DMS53 treated with DMSO at 0.1 percent for 48 hours (cell line): ENCODE results near the gene KRTAP4-7.
"Not testable (repeated sequence)": the region's sequence is repeated elsewhere in the genome, so short reads cannot be mapped to it uniquely, and the experiment has no call there.

ENCODE experiments used
- DNase-seq: peaks from one replicate; lab custom pipeline; 2025; ENCODE audit not compliant: unreplicated experiment; lab: John Stamatoyannopoulos, UW

Gene KRTAP4-7

DNA sequence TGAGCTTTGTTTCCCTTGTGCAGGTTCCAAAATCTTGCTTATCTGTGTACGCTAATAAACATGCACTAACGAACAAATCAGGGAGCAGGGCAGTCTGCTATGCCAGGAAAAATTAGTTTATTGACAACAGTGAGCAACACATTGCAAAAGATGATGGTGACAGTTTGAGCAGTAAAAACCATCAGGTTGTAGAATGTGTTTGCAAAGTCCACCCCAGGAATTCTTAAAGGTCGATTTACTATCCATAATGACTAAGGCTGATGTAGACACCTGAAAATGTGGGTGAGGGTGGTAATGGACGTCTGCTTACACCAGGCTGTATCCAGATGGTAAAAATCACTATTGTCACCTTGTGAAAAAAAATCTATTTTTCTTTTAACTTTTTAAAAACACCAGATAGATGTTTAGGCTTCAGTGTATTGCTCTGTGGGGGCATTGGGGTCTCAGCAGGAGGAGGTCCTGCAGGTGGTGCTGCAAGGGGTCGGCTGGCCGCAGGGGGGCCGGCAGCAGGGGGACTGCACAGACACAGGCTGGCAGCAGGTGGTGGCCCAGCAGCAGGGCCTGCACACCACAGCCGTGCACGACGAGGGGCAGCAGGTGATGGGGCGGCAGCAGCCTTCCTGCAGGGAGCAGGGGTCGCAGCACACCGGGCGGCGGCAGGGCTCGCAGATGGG lies 18.8 kb upstream of the KRTAP4-7 start:
- not testable (repeated sequence) for DNase-seq

DNA sequence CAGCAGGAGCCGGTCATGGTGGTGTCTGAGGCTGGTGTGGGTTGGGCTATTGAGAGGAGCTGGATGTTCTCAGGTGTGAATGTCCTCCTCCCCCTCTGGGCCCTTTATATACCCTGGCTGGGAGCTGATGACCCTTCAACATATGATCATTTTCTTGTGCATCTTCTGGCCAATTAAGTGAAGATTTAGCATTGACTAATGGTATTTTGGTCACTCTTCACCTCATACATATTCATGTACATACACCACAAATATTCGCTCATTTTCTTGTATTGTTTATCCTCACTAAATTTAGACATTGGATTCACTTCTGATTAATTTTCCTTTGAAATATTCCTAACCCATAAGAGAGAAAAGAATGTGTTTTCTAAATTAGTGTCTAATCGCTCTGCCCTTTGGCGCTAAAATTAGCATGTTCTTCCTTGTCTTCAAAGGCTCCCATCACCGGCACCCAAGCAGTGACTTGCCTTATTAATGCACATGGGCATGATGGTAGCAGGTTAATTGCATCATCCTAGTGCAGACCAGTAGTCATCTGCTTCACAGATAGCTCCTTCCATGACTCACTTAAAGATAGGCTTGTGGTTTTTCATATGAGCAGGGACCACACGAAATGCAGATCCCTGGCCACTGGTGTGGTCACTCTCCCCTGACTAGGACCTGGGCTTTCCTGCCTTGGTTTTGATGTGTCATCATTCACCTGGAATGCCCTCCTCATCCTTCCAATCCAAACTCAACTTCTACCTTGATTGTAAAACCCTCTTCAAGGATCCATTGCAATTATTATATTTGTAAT lies 17.9 kb upstream of the KRTAP4-7 start, which contains the start of gene KRTAP2-4:
Gene KRTAP2-4 (minus strand): TSS at position 51 of the 796 bp plus-strand sequence. CDS start 34 bp downstream, at position 17.
- no peak for DNase-seq

DNA sequence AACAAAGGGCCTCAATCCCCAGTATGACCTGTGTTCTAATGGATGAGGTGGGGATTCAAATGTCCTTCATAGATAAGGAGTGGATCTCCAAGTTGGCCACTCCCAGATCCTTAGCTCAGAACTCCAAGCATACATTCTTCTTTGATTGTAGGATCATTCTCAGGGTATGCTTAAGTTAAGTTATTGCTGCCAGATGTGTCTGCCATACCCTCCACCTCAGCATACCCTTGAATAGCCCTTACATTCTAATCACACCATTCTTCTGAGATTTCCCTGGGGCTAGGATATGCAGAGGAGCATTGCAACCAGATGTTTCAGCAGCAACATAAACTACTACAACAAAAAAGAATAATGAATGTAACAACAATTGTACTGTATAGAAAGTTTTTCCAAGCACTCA lies 16.7 kb upstream of the KRTAP4-7 start:
- DNase-seq, result no peak

DNA sequence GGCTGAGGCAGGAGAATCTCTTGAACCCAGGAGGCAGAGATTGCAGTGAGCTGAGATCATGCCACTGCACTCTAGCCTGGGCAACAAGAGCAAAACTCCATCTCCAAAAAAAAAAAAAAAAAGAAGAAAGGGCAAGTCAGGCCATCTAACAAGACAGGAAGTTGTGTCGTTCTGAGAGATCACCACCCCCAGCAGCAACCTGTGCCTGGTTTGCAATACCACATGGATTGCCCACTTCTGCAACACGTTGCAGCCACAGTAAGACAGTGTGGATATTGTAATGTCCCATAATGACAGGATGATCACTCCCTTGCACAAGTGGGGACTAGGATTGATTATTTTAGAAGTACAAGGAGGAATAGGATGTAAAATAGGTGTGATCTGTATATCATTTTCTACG lies 14.9 kb upstream of the KRTAP4-7 start:
- no peak for DNase-seq

DNA sequence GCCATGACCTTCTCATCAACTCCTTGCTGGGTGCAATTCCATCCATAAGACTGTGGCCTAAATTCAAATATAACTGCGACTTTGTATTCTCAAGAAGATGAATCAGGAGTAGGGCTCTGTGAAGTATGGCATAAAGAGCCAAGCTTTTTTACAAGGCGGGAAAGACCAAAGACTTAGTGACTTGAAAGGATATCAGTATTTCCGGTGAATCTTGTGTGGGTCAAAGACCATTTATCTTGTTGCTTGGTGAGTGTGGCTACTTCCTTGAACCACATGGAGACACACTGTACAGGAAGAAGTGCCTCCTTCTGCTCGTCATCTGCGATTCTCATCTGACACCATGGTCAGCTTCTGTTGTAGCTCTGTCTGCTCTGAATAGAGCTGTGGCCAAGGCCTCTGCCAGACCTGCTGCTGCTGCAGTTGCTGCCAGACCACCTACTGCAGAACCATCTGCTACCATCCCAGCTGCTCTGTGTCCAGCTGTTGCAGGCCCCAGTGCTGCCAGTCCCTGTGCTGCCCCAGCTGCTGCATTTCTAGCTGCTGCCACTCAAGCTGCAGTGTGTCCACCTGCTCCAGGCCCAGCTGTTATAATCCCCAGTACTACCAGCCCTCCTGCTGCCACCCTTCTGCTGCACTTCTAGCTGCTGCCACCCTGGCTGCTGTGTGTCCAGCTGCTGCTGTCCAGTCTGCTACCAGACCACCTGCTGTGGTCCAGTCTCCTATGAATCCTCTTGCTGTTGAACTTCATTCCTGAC lies 12.2 kb upstream of the KRTAP4-7 start:
- DNase-seq, result peak; percentile 6

DNA sequence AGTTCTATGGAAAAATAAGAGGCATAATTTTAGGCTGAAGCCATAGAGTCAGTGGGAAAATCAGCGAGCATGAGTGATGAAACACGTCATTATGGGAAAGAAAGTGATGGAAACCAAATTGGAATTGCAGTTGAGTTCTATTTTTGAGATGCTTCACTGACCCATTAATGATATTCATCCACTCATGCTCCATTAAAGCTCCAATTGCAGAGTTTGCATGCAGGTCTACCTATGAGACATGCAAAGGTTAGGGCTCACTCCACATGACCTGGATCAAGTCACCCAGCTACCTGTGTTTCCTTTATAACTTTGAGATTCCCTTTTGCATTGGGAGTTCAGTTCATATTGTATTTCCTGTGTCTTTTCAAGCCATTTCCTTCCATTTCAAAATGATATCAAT lies 10.3 kb upstream of the KRTAP4-7 start:
- DNase-seq, result no peak

DNA sequence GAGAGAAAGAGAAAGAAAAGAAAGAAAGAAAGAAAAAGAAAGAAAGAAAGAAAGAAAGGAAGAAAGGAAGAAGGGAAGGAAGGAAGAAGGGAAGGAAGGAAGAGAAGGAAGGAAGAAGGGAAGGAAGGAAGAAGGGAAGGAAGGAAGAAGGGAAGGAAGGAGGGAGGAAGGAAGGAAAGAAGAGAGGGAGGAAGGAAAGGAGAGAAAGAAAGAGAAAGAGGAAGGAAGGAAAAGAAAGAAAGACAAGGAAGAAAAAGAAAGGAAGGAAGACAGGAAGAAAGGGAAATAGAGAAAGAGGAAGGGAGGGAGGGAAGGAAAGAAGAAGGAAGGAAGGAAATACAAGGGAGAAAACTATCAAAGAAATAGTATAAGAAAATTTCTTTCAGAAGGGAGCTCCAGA lies 7.2 kb upstream of the KRTAP4-7 start:
- no peak for DNase-seq

DNA sequence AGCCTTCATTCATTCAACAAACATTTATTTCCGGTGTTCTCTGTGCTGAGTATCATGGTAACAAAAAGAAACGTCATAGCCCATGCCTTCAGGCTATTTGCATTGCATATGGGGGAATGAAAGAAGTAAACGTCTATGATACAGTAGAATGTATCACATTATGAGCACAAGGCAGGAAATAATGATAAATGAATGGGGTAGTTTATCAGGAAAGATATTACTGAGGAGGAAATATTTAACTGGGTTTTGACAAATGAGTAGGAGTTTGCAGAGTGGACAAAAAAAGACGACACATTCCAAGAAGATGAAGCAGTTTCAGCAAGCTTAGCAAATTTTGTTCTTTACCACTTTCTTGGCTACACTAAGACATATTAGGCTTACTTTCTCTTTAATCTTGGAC lies 1.3 kb upstream of the KRTAP4-7 start:
- no peak for DNase-seq

DNA sequence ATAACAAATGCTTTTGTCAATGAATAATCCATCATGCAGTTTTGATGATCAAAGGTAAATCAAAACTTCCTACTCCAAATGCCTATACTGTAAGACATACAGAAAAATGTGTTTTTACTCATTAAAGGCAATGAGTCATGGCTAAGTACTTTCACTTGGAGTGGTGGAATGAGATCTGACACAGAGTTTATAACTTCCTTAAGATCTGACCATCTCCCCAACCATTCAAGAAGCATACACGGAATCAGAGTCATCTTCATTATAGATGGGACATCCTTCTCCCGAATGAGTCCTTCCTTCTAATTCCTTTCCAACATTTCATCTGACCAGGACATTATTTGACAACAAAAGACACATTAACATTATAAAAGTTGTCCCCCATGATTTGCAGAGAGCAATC lies 523 bp upstream of the KRTAP4-7 start:
- DNase-seq, result not testable (repeated sequence)

DNA sequence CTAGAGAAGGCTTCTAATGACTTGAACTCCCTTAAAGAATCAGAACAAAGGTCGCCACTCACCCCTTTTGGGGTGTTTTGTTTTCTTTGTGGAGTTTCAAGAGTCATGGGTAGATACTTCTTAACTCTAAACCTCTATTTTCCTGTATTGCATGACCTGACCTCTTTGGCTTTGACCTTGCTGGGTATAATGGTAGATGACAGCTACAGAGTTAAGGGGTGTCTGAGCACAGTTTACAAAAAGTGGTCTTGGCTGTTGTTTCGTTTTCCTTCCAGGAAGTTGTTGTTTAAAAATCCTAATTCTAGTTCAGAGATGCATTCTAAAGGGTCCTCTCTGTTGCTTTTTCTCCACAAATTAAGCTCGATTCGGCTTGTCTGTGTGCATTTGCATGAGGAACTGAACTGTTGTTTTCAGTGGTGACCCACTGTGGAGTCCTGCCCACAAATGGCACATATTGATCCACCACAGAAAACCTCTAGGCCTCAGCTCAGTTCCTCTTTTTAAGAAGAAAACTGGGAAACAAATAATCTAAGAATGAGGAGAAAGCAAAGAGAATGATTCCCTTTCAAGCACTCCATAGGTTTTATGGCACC lies 4.9 kb downstream of the KRTAP4-7 start:
- DNase-seq, result not testable (repeated sequence)

DNA sequence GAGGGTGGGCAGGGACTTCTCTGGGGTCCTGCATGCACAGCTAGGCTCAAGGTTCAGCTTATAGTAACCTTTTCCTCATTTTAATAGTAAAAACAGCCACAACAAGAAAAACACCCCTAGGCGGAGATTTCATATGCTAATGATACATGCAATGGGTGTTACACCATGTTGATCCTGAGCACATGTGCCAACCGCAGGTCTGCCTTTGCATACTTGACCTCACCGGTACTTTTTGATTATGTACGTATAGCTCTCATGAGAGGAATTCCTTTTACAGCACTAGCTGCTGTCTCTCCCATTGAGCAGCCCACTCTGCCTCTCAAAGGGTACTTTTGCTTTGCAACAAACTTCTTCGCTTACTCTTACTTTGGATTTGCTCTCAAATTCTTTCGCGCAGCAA lies 12.1 kb downstream of the KRTAP4-7 start:
- DNase-seq, result no peak

DNA sequence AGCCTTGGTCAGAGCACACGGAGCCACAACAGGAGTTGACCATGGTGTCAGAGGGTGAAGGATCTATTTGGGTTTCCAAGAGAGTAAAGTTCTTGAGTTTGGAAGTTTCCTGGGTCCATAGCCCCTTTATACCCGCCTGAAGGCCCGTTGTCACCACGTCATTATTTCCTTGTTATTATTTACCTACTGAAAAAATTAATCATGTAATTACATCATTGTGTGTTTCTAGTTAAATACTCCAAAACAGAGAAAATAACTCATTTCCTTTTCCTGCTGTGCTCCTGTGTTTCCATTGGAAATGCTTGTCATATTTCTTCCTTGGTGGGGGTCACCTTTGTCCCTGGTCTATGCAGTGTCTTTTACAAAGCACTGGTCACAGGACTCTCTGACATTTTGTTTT lies 14.1 kb downstream of the KRTAP4-7 start, which contains the start of gene KRTAP4-8:
Gene KRTAP4-8 (minus strand): TSS at position 101 of the 400 bp plus-strand sequence. CDS start 58 bp downstream, at position 43.
- no peak for DNase-seq

DNA sequence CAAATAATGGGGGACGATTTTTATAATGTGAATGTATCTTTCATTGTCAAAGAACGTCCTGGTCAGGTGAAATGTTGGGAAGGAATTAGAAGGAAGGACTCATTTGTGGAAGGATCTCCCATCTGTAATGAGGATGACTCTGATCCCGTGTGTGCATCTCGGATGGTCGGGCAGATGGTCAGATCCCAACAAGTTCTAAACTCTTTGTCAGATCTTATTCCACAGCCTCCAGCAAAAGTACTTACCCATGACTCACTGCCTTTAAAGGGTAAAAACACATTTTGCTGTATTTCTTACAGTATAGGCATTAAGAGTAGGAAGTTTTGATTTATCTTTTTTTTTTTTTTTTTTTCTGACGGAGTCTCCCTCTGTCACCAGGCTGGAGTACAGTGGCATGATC lies 14.5 kb downstream of the KRTAP4-7 start:
- no peak for DNase-seq

DNA sequence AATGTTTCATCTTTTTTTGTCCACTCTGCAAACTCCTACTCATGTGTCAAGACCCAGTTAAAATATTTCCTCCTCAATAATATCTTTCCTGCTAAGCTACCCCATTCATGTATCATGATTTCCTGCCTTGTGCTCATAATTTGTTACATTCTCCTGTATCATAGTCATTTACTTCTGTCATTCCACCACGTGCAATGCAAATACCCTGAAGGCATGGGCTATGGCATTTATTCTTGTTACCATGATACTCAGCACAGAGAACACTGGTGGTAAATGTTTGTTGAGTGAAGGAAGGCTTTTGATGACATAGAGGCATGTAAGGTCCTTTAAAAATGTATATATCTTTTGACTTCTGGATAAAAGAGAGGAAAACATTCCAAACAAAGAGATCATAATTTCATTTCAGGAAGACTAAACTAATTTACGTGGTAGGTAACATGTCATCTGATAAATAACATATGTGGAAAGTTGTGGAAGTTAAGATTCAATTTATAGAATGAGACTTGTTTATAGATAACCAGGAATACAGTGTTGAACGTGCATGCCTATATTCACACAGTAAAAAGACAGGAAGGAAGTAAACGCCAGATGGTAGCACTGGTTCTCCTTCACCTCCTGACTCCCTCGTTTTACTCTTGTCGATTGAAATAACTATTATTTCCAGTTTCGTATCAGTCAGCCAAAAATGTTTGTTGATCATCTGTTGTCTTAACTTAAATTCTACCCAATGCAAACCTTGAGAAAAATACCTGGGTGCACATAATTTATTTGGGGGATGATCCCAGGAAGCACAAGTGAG lies 15.9 kb downstream of the KRTAP4-7 start:
- not testable (repeated sequence) for DNase-seq

DNA sequence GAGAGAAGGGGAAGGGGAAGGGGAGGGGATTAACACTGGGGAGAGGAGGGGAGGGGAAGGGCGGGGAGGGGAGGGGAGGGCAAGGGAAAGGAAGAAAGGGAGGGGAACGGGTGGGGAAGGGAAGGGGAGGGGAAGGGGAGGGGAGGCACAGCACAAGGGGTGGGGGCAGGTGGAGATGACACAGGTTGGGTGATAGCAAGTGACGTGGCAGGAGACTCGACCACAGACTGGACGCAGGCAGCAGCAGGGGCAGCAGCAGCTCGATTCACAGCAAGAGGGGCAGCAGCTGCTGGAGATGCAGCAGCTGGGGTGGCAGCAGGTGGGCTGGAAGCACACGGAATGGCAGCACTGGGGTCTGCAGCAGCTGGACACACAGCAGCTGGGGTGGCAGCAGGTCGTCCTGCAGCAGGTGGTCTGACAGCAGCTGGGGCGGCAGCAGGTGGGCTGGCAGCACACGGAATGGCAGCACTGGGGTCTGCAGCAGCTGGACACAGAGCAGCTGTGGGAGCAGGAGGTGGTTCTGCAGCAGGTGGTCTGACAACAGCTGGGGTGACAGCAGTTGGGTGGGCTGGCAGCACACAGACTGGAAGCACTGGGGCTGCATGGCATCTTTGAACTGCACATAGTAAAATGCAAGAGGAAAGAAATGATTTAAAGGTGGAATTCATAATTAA lies 17.8 kb downstream of the KRTAP4-7 start, which contains the start of gene KRTAP4-16:
Gene KRTAP4-16 (minus strand): TSS at position 624 of the 674 bp plus-strand sequence. CDS start 0 bp downstream, at position 624.
- DNase-seq, result no peak

DNA sequence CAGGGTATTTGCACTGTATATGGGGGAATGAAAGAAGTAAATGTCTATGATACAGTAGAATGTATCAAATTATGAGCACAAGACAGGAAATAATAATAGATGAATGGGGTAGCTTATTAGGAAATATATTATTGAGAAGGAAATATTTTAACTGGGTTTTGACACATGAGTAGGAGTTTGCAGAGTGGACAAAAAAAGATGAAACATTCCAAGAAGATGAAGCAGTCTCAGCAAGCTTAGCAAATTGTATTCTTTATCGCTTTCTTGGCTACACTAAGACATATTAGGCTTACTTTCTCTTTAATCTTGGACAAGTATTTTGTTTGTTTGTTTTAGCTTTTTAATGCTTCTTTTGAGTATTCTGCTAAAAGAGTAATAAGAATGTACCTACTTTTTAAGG lies 19.9 kb downstream of the KRTAP4-7 start:
- no peak for DNase-seq

DNA sequence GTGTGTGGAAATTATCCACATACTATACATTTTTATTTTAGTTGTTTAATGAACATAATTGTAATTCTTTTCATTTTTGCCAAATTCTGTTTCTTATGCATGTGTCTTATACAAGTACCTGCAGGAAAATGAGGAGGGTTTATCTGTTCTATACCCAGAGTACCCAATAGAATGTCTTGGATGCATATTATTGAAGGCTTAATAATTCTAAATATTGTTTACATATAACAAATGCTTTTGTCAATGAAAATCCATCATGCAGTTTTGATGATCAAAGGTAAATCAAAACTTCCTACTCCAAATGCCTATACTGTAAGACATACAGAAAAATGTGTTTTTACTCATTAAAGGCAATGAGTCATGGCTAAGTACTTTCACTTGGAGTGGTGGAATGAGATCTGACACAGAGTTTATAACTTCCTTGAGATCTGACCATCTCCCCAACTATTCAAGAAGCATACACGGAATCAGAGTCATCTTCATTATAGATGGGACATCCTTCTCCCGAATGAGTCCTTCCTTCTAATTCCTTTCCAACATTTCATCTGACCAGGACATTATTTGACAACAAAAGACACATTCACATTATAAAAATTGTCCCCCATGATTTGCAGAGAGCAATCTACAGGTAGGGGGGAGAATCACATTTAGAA lies 20.6 kb downstream of the KRTAP4-7 start:
- DNase-seq, result not testable (repeated sequence)

DNA sequence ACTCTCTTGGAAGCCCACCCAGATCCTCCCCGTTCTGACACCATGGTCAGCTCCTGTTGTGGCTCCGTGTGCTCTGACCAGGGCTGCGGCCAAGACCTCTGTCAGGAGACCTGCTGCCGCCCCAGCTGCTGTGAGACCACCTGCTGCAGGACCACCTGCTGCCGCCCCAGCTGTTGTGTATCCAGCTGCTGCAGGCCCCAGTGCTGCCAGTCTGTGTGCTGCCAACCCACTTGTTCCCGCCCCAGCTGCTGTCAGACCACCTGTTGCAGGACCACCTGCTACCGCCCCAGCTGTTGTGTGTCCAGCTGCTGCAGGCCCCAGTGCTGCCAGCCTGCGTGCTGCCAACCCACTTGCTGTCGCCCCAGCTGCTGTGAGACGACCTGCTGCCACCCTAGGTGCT lies 21.4 kb downstream of the KRTAP4-7 start, which contains the start of gene KRTAP4-9:
Gene KRTAP4-9 (plus strand): TSS at position 43 of the 400 bp plus-strand sequence. CDS start 0 bp downstream, at position 43.
- not testable (repeated sequence) for DNase-seq

DNA sequence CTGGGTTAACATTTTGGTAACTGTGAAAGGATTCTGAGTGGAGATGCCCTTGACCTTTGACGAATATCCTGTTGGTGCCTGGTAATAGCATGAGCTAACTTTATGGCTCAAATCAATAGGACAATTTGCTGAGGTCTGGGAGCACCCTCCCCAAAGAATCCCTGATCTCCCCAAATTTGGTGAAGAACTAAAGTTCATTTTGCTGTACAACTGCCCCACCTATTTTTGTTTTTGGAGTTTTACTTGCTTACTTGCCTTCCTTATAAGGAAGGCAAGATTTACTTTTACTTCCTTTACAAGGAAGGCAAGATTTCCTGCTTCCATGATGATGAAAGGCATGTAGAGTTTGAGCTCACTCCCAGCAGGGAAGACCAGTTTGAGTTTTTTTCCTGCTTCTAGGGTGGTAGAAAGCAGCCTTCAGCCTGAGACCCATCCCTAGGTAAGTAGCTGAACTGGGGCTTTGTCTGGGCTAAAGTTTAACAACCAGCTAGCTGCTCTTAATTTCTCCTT lies 24.0 kb downstream of the KRTAP4-7 start:
- DNase-seq, result no peak
